ENCODE results near the gene PADI2.

The PADI2 gene

DNA sequence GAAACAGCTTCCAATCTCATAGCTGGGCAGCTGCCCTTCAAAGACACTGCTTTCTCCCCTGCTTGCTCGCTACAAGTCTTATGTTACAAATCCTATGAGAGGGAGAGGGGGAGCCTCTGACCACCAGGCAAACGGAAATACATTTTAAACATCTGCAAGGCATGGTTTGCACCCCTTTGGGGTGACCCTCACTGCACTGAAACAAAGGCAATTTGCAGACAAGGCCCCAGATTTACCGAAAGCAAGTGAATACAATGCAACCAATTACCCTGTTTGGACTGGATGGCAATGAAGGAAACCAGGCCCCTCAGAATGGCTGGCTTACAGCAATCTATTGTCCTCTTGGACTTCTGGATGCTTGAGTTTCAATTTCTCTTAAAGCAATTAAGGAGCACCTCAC is 95.7 kb downstream of the PADI2 start:
- H3K4me3 ChIP-seq (ENCODE audit: low read depth, low read length, poor library complexity, severe bottlenecking): no peak overlapping the region
- H3K4me2 ChIP-seq (ENCODE audit: low read length): no peak overlapping the region
- H3K36me3 ChIP-seq (ENCODE audit: insufficient read depth, low read length): peaks cover 99% of the 10 kb centered on the region
- H3K9me3 ChIP-seq (ENCODE audit: low read length): no peaks in the 10 kb centered on the region
- H3F3A ChIP-seq (ENCODE audit: insufficient read depth, low read length): no peaks in the 10 kb centered on the region
- no peak overlapping the region for H3K27ac ChIP-seq (ENCODE audit: low read depth, low read length, poor library complexity, severe bottlenecking)
- no peaks in the 10 kb centered on the region for H3K9me2 ChIP-seq (ENCODE audit: low read depth, low read length)
- no peaks in the 10 kb centered on the region for H4K20me1 ChIP-seq (ENCODE audit: insufficient read depth, low read length)
- no peak overlapping the region for H2AFZ ChIP-seq (ENCODE audit: low read length)
- no peak overlapping the region for H3K9ac ChIP-seq (ENCODE audit: low read length)
- H3K4me1 ChIP-seq (ENCODE audit: insufficient read depth, low read length, severe bottlenecking): no peaks in the 10 kb centered on the region
- H3K27me3 ChIP-seq (ENCODE audit: insufficient read depth, low read length): no peaks in the 10 kb centered on the region
- TF ChIP-seq, protein P1, sequence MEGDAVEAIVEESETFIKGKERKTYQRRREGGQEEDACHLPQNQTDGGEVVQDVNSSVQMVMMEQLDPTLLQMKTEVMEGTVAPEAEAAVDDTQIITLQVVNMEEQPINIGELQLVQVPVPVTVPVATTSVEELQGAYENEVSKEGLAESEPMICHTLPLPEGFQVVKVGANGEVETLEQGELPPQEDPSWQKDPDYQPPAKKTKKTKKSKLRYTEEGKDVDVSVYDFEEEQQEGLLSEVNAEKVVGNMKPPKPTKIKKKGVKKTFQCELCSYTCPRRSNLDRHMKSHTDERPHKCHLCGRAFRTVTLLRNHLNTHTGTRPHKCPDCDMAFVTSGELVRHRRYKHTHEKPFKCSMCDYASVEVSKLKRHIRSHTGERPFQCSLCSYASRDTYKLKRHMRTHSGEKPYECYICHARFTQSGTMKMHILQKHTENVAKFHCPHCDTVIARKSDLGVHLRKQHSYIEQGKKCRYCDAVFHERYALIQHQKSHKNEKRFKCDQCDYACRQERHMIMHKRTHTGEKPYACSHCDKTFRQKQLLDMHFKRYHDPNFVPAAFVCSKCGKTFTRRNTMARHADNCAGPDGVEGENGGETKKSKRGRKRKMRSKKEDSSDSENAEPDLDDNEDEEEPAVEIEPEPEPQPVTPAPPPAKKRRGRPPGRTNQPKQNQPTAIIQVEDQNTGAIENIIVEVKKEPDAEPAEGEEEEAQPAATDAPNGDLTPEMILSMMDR (IDR thresholded peaks at IDR 0.05; ENCODE audit: low read length): peak; percentile 25; the same call in 1 of the 2 replicates
- no peak for TF ChIP-seq EZH2 (IDR thresholded peaks at IDR 0.05; ENCODE audit: borderline replicate concordance, low read length)
- no peaks in the 10 kb centered on the region for H3K79me2 ChIP-seq (ENCODE audit: insufficient read depth, low read length)

DNA sequence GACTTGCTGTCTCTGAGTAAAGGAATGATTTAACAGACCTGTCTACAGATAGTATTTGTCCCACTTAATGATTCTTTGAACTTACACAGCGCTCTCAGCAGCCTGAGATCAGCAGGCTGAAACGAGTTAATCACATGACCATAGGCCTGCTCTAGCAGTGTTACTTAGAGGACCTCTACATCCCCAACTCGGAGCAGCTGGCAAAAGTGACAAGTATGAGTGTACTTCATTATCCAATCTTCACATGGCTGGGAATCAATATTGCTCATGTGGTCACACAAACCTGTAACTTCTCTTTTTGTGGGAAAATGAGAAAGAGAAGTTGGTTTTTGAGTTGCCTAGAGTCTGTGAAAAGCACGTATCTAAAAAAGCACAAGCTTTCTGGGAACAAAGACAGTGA is 96.1 kb downstream of the PADI2 start:
- Histone ChIP-seq H3K9me3 (ENCODE audit: low read length) (no peaks in the 10 kb centered on the region), H4K20me1 (ENCODE audit: insufficient read depth, low read length) (no peaks in the 10 kb centered on the region), H3K4me3 (ENCODE audit: low read depth, low read length, poor library complexity, severe bottlenecking) (no peak overlapping the region), H3F3A (ENCODE audit: insufficient read depth, low read length) (no peaks in the 10 kb centered on the region), H3K79me2 (ENCODE audit: insufficient read depth, low read length) (no peaks in the 10 kb centered on the region), H3K9me2 (ENCODE audit: low read depth, low read length) (no peaks in the 10 kb centered on the region), H2AFZ (ENCODE audit: low read length) (no peak overlapping the region), H3K9ac (ENCODE audit: low read length) (no peak overlapping the region), H3K27me3 (ENCODE audit: insufficient read depth, low read length) (no peaks in the 10 kb centered on the region), H3K27ac (ENCODE audit: low read depth, low read length, poor library complexity, severe bottlenecking) (no peak overlapping the region), H3K4me2 (ENCODE audit: low read length) (no peak overlapping the region), H3K4me1 (ENCODE audit: insufficient read depth, low read length, severe bottlenecking) (no peaks in the 10 kb centered on the region), H3K36me3 (ENCODE audit: insufficient read depth, low read length) (peaks cover 97% of the 10 kb centered on the region)
- TF ChIP-seq, protein P1 (IDR thresholded peaks at IDR 0.05; ENCODE audit: low read length): no peak

DNA sequence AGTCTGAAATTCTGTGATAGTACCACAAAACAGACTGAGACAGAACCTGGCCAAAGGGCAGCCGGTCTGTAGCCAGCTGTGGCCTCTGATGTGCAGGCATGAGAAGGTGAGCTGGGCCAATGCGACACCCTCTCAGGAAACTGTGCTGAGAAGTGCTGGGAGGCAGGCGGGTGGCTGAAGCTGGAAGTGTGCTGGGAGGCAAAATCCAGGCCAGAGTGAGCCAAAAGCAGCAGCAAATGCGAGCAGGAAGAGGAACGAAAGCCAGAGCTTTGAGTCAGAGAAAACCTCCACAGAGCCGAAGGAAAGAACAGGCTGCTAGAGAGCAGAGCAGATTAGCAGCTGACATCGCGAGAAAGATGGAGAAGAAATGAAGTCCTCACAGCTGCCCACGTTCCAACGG is 97.4 kb downstream of the PADI2 start:
- Histone ChIP-seq H3K9me2 (ENCODE audit: low read depth, low read length) (no peaks in the 10 kb centered on the region), H3K9ac (ENCODE audit: low read length) (no peak overlapping the region), H3K27me3 (ENCODE audit: insufficient read depth, low read length) (no peaks in the 10 kb centered on the region), H2AFZ (ENCODE audit: low read length) (no peak overlapping the region), H4K20me1 (ENCODE audit: insufficient read depth, low read length) (no peaks in the 10 kb centered on the region), H3K4me3 (ENCODE audit: low read depth, low read length, poor library complexity, severe bottlenecking) (no peak overlapping the region), H3K4me1 (ENCODE audit: insufficient read depth, low read length, severe bottlenecking) (no peaks in the 10 kb centered on the region), H3F3A (ENCODE audit: insufficient read depth, low read length) (no peaks in the 10 kb centered on the region), H3K27ac (ENCODE audit: low read depth, low read length, poor library complexity, severe bottlenecking) (no peak overlapping the region), H3K36me3 (ENCODE audit: insufficient read depth, low read length) (peaks cover 92% of the 10 kb centered on the region), H3K79me2 (ENCODE audit: insufficient read depth, low read length) (no peaks in the 10 kb centered on the region), H3K4me2 (ENCODE audit: low read length) (no peak overlapping the region), H3K9me3 (ENCODE audit: low read length) (no peaks in the 10 kb centered on the region)
- no peak for TF ChIP-seq EZH2 (IDR thresholded peaks at IDR 0.05; ENCODE audit: borderline replicate concordance, low read length)
- TF ChIP-seq, protein P1 (IDR thresholded peaks at IDR 0.05; ENCODE audit: low read length): no peak
